COLO668 (cell line): ENCODE results near the gene SUPT4H1.
A peak's percentile ranks its signal among the peaks of the same experiment; 100 is the strongest.

Experiments
- DNase-seq: peaks from one replicate; lab custom pipeline; 2025; ENCODE audit not compliant: unreplicated experiment; lab: John Stamatoyannopoulos, UW

SUPT4H1 gene

DNA sequence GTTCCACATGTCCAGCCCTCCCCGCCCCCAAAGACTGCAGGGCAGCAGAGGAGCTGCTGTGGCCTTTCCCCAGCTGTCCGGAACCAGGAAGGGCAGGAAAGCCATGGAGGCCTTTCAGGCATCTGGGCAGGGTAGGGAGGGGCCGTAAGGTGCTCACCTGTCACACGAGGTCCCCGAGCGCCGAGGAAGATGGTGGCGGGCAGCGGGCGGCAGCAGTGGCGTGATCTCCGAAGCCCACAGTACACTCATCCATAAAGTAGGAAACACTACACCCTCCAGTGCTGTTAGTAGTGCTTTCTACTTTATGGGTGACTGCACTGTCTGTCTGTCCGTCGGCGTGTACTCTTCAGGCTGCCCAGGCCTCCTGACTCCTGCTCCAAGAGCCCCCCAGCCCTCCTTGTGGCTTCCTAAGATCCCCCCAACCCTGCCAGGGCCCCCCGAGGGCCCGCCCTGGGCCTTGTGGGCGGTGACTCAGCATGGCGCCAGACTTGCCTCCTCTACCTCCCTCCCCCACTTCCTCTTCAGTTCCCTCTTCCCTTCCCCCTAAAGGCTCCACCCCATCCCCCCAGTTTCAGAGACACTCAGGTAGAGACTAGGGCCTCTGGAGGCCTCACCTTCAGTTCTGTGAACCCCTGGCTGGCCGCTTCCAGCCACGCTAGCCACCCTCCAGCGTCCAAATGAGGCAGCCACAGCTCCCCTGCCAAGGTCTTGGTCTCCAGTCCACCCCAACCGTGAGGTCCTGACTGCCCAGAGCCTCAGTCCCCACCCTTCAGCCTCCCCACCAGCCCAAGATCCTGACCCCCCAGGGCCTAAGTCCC is 20.8 kb downstream of the SUPT4H1 start:
- no peak for DNase-seq

DNA sequence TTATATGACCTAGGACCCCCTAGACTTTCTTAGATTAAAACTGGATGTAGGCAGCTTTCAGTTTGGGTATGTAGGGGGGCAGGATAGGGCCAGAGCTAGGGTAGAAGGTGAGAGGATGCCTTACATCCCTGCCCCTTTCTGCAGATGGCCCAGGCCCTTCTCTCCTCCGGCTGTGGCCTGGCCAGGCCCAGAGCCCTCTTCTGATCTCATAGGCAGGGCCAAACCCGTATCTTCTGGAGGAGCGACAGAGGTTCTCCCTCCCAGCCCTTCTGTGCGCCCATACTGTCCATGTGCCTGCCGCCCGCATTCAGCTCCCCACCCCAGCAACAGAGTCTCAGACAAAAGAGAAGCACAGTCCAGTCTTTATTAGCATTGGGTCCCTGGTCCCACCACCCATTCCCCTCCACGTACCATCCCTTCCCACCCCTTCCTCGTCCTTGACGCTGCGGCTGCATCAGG is 21.4 kb downstream of the SUPT4H1 start:
- DNase-seq: no peak

DNA sequence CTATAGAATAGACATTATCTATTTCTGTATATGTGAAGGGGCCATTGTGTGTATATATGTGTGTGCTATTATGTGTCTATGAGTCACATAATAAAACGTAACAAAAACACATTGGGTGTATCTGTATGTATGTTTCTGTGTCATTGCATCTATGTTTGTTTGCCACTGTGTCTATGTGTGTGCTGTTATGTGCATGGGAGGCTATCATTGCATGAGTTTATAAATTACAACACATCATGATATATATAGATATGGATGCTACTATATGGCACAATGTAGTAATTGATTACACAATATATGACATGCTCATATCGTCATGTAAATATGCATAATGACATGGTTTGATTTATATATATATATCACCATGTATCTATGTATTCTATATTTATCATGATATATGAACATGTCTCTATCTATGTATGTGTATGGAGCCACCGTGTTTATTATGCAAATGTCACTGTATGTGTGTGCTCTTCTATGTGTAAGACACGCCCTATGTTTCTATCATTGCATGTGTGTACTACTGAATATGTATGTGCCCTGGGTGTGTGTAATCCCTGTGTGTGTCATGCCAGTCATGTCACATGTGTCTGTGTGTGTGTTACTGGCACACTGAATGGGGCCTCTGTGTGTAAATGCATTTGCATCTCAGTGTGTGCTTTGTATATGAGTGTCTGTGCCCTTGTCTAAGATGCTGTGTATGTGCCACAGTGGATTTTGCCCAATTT is 22.0 kb downstream of the SUPT4H1 start:
- DNase-seq: no peak

DNA sequence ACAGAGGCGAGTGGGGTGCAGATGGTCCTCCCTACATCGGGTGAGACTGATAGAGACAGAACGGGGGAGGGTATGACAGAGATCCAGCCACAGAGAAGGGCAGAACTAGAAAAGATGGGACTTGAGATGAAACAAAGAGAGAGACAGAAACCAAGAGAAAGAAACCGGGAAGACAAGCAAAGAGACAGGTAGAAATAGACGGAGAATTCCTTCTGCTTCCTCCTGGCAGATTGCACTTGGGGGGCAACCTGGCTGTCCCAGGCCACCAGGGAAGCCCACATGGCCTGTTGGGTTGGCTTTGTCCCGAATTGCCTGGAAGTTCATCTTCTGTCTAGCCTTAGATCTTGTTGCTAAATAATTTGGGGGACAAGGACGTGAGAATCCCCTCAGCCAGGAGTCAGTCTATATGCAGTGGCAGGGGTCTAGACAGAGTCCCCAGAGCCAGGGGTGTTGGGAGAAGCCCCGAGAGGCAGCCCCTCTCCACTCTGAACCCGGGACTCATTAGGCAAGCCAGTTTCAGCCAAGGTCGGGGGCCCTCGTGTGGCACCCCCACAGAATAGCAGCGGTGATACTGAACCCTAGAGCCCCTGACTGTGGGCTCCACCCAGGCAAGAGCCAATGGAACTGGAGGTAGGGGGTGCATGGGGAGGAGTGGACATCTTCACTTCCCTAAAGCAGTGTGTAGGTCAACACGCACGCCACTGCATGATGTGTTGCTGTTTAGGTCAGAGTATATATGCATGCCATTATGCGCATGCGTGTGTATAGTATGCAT is 22.8 kb downstream of the SUPT4H1 start:
- peak; percentile 4 for DNase-seq

DNA sequence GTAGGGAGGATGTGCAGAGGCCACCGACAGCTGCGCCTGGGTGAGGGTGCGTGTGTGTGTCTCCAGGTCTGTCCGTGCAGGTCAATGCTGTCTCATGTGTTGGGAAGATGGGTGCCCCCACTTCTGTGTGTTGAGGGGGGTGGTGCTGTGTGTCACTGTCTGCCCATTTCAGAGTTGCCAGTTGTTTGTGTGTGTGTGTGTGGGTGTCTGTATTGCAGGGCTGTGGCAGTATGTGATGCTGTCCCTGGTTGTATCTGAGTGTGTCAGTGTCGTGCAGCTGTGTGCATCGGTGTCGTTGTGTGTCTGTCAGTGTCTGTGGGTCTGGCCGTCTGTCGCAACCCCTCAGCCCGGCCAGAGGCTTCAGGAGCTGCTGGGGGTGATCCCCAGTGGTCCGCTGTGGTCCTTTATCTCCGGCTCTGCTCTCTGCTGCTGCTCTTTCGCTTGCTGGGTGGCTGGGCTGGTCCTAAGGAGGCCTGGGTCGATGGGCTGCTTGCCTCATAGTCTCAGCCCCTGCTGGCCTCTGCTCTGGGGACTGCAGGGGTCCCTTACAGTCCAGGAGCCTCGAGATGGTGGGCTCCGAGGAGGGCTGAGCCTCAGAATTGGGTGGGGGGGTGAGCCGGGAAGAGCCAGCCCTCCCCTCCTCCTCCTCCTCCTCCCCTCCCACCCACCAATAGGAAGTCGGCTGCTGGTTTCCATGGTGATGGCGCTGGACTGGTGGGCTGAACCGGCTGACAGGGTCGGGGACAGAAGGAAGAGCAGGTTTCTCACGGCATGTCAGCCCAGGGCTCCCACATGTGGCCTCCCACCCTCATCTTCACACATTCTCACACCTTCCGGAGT is 23.6 kb downstream of the SUPT4H1 start, which contains the start of gene TSPOAP1:
Gene TSPOAP1 (minus strand): TSS at position 601 of the 840 bp plus-strand sequence. CDS start 875 bp downstream, outside the sequence.
- no peak for DNase-seq

DNA sequence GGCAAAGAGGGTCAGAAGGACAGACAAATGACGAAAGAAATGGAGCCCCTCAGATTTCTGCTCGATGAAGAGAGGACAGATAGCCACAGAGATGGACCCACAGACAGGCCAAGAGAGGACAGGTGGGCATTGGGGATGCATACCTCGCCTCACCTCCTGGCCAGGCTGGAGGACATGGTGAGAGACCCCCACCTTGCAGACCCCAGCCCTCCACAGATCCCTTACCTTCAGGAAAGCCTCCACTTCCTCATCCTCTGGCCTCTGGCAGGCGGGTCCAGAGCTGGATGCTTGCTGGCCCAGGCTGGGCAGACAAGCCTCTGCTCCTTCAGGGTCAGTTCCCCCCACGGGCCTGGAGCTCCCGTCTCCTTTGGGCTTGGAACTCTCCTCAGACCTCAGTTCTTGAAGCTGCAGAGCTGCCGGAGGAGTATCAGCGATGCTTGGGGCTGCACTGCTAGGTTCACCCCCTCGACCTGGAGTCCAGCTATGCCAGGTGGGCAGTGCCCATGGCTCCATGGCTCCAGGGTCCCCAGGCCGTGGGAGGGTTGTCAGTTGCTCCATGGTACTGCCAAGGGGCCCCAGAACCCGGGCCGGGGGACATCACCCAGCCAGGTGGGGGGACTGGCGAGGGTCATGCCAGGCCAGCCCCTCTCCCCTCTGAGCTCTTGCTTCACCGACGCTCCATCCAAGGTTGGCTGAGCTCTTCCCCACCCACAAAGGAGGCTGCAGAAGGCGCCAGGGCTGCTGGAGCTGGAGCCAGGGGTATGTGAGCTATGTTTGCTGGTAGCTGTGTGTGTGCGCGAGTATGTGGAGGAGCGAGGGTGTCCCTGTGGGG is 24.4 kb downstream of the SUPT4H1 start:
- DNase-seq: no peak

DNA sequence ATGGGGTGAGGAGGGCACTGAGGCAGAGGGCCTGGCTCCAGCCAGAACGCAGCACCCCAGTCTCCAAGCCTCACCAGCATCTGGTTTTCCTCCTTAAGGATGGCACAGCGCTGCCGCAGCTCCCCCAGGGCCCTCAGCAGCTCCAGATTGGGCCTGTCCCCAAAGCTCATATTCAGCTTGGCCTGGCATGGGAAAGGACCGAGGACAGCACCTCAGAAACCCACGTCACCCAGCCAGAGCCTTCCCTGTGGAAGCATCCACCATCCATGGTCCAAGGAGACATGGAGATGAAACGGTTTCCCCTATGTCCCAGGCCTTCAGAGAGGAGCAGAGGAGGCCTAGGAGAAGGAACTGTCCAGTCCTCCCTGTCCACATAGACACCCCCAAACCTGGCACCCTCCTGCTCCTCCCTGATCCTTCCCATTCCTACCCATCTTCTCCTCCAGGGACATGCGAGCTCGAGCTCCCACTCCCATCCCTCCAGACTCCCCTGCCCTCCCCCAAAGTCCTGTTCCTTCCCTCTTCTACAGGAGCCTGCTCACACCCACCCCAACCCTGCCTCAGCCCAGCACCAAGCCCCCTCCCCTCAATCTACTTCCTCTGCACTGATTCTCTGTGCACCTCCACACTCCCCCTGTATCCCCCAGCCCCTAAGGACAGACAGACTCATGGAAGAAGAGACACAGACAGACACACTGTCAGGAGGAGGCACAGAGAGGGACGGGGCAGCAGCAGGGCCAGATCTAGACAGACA is 25.2 kb downstream of the SUPT4H1 start:
- DNase-seq: no peak

DNA sequence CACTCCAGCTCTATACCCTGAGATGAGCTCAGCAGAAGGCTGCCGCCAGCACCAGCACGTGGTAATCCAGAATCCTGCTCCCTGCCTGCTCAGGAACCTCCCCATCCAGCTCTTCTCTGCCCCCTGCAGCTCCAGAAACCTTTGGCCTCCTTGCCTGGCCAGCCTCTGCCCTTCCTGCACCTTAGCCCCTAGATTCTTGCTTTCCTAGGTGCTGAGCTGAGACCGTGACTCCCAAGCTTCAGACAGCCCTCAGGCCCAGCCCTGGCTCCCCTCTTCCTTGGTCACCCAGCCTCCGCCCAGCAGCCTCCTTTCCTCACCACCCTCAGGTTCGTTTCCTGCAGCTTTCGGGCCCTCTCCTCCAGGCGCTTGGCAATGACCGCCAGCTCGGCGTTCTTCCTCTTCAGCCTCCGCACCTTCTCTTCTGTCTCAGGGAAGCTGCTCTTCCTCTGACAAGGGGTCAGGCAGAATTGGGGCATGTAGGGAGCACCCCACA is 26.0 kb downstream of the SUPT4H1 start:
- DNase-seq: no peak

DNA sequence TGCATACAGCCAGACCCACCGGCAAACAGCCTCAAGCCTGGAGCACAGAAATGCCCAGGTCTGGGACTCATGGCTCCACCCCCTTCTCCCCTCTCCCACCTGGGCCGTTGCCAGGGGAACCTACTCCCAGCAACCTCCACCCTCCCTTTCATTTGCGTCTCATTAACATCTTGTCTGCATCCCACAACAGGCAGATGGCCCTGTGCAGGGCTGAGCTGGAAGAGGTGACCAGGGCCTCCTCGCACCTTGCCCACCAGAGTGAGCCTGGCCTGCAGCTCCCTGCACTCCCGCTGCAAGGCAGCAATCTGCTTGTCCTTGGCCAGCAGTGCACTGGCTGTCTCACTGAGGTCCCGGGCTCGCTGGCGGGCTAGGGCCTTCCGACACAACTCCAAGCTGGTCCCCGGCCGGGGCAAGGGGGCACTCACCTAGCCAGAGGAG is 26.7 kb downstream of the SUPT4H1 start:
- peak; percentile 25 for DNase-seq

DNA sequence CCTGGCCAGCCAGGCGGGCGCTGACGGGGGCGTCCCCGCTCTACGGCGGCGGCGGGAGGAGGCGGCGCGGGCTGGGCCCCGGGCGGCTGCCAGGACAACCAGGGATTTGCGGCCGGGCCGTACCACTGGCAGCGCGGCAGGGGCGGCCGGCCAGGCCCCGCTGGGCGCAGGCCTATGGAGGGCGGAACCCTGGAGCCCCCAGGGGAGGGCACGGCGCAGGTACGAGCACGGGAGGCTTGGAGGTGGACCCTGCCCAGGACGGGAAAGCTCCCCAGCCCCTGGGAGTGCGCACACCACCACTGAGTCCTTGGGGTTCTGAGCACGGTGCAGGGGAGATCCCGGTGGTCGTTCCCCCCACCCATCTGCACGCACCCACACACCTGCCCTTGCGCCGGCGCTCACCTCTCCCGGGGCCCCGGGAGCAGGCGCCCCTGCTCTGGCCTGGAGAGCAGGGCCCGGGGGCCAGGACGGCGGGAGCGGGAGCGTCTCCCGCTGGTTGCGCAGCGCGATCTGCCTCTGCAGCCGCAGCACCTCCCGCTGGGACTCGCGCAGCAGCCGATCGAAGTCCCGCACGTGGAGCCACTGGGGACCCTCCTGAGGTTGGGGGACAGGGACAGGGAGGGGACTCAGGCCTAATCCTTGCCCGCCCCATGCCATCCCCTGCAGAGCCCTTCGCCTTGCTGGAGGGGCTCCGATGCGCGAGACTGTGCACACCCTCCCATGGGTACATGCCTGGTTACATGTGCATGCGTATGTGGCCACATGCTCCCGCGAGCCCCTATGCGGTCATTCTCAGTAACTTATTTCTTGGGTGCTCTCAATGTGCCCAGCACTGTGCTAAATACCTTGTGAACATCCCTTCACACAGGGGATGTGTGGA is 27.4 kb downstream of the SUPT4H1 start:
- DNase-seq: peak; percentile 61

DNA sequence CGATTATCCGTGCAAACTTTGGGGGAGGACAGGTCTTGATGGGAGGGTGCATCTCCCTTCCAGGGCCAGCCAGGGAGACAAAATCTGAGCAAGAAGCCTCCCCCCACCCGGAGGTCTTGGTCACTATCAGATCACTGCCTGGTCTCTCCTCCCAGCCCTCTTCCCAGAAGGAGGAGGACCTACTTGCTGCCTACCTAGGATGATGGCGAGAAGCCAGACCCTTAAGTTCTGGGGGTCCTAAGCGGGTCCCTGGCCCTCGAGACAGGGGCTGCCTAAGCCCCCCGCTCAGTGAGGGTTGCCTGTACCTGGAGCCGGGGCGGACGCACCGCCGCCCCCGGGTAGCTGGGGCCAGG is 28.0 kb downstream of the SUPT4H1 start:
- DNase-seq: no peak

DNA sequence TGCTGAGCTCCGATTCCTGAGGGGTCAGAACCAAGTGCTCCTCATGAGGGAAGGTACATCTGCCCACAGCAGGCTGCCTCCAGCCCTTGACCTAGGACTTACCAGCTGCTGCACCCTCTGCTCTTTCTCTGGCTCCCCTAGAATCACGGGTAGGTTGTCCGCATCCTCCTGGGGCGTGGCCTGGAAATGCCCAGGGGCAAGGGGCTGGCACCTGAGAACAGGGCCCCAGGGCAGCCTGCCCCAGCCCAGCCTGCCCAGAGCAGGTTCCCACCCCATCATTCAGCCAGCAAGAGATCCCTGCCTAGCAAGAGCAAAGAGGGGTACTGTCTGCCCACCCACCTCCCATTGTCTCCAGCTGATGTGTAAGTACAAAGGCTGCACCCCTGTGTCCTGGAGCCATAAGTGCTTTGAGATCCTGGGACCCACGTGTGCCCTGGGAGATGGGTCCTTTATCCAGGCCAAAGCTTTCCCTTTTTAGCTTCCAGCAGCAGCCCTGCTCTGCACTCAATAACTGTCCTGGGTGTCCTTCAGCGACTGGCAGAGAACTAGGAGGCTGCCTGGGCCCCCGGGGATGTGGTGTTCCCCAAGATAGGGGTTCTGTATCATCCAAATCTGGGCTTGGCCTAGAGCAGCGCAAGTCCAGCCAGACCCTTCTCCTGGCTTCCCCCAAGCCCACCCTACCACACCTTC is 28.5 kb downstream of the SUPT4H1 start:
- DNase-seq: peak; percentile 0

DNA sequence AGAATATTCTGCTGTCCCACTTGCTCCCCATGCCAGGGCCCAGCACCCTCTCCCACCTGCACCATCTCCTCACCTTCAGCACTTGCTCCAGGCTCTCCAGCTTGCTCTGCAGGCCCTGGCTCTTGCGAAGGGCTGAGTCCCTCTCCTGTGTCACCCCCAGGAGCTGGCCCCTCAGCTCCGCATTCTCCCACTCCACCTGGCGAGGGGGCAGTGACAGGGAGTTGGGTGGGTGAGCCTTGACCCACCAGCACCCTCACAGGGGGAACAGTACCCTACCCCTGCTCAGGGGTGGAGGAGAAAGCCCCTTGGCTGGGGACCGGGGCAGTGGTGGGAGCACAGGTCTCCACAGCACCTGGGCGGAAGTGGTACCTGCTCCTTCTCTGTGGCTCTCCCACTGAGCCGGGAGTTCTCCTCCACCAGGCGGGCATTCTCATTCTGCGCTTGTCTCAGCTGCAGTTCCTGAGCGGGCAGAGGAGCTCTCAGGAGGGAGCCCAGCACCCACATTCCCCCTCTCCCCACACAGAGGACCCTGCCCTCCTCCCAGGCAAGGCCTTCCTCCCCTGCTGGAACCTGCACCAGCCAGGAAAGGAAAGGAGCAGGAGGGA is 29.3 kb downstream of the SUPT4H1 start:
- no peak for DNase-seq

DNA sequence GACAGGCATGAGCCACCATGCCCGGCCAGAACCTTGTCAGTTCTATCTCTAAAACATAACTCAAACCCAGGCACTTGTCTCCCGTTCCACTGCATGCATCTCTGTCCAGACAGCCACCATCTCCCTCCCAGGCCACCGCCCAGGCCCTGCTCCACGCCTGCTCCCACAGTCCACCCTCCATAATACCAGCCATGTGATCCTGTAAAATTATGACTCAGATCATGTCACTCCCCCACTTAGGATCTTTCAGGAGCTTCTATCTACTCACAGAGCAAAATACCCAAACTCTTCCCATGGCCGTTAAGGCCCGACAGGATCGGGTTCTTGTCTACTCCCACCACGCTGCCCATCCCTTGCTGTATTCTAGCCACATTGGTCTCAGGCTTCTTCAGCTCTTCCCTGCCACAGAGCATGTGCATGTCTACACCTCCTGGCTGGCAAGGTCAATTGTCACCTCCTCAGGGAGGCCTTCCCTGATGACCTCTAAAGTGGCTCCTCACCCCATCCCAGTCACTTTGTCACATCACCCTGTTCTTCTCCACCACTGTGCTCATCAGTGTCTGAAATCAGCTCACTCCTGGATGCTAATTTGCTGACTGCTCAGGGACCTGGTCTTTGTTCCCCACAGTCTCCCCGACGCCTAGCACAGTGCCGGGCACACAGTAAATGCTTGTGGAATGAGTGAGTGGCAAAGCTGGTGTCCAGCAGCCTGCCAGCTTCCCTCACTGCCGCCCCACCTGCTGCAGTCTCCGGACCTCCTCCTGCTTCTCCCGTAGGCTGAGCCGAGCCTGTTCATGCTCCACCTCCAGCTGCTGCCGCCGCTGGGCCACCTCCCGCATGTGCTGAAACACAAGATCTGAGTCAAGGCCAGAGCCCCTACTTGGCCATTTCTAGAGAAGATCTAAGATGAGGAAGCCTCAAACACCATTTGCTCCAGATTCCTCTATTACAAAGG is 30.2 kb downstream of the SUPT4H1 start:
- no peak for DNase-seq

DNA sequence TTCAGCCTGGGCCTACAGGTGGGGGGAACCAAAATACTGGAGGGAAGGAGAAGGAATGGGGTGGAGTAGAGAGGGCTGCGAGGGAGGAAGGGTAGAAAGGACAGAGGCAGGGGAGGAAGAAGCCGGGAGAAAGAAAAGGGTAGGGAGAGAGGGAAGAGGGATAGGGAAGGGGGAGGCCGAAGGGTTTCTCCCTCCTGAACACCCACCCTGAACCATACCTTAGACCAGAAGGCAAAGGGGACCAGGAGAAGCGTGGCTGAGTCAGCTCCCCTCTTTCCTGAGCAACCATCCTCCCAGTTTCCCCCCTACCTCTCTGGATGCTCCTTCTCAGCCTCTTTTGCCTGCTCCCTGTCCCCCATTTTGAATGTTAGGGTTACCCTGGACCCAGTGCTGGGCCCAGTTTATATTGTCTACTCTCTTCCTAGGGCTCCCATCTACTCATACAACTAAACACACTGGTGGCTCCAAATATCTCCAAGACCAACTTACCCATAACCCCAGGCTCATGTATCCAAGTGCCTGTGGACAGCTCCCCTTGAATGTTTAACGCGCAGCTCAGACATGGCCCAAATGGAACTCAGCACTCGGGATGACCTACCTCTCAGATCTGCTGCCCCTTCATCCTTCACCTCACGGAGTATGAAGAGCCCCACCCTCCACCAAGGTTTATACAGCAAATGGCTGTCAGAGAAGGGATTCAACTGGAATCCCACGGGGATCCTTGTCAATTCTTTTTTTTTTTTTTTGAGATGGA is 31.3 kb downstream of the SUPT4H1 start:
- DNase-seq: no peak
